DND-41 (cell line): ENCODE results near the gene BCAN.

Experiments used
- CTCF ChIP-seq: IDR thresholded peaks from 2 replicates; pipeline ENCODE4 v1.5.1; 2012; ENCODE audit warnings: borderline replicate concordance, low read length, moderate library complexity, mild to moderate bottlenecking; ENCODE audit not compliant: poor library complexity, severe bottlenecking; ENCODE audit errors: extremely low read depth
- EZH2 ChIP-seq: IDR thresholded peaks from 3 replicates; pipeline ENCODE4 v1.6.1; 2012; ENCODE audit warnings: borderline replicate concordance, low read depth, mild to moderate bottlenecking, moderate library complexity, low read length, inconsistent platforms; ENCODE audit not compliant: severe bottlenecking

DNA sequence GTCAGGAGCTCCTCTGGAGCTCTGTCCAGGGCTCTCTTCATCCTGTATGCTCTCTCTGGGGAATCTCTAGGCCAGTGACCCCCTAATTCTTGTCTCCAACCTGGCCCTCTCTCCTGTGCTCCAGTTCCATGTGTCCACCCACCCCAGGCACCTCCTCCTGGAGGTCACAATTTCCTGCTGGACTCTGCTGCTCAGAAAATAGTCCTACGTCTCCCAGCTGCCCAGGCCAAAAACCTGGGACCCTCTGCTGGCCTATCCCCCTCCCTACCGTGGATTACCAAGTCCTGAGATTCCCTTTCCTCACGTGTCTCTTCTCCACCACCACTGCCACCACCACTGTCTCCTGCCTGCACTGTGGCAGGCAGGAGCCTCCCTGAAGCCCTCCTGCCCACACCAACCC is 23.6 kb downstream of the BCAN start:
- TF ChIP-seq CTCF (no peak), EZH2 (no peak)
